Measurements from ENCODE around the gene STK32B.
"Not testable (repeated sequence)": the region's sequence is repeated elsewhere in the genome, so short reads cannot be mapped to it uniquely, and the experiment has no call there.

Gene STK32B

GRCh38 chr4:5278213-5278612 lies 226.9 kb downstream of the STK32B start:
- no peak overlapping the region for H2BK120ac ChIP-seq (ENCODE audit: insufficient read depth, low read length, poor library complexity)
- DNase-seq: no peak
- no peak overlapping the region for H2BK12ac ChIP-seq (ENCODE audit: low read length)
- no peak overlapping the region for H2AFZ ChIP-seq (ENCODE audit: insufficient read depth, low read length, poor library complexity)
- H3K23ac ChIP-seq (ENCODE audit: low read length): no peak overlapping the region
- no peak overlapping the region for H2AK5ac ChIP-seq (ENCODE audit: low read length)
- H3K4me3 ChIP-seq (ENCODE audit: low read depth, low read length): no peak overlapping the region
- no CpG with 5 or more reads among the region's 4 CpGs for WGBS (ENCODE audit: extremely low coverage, insufficient coverage, insufficient read length)
- H4K8ac ChIP-seq (ENCODE audit: low read depth, low read length): no peak overlapping the region
- no peak overlapping the region for H3K4ac ChIP-seq (ENCODE audit: low read depth, low read length)
- H3K79me2 ChIP-seq (ENCODE audit: control insufficient read depth, insufficient read depth, low read length, poor library complexity): no peaks in the 10 kb centered on the region
- H4K91ac ChIP-seq (ENCODE audit: low read depth, low read length): no peak overlapping the region
- no peak overlapping the region for H3K4me2 ChIP-seq (ENCODE audit: low read length)
- no peak overlapping the region for H2BK5ac ChIP-seq (ENCODE audit: low read depth, low read length, poor library complexity)
- H3K9me3 ChIP-seq (ENCODE audit: insufficient read depth, low read depth, low read length): no peaks in the 10 kb centered on the region
- no peak overlapping the region for H3K14ac ChIP-seq (ENCODE audit: low read length)
- H3K4me1 ChIP-seq (ENCODE audit: control insufficient read depth in 1 of 2, insufficient read depth in 2 of 2, low read length in 2 of 2): no peaks in the 10 kb centered on the region
- H4K12ac ChIP-seq (ENCODE audit: low read depth, low read length): no peak overlapping the region
- H3K27me3 ChIP-seq (ENCODE audit: insufficient read depth, low read length): no peaks in the 10 kb centered on the region
- no peak overlapping the region for H3K9ac ChIP-seq (ENCODE audit: low read length)
- H3K27ac ChIP-seq (ENCODE audit: low read depth, low read length): no peak overlapping the region
- H3K79me1 ChIP-seq (ENCODE audit: low read length): no peaks in the 10 kb centered on the region
- no peaks in the 10 kb centered on the region for H3K36me3 ChIP-seq (ENCODE audit: control insufficient read depth in 1 of 2, insufficient read depth in 2 of 2, low read length in 2 of 2)
- no peak overlapping the region for H3K18ac ChIP-seq (ENCODE audit: low read length)

GRCh38 chr4:5280069-5280468 lies 228.8 kb downstream of the STK32B start:
- H3K27me3 ChIP-seq (ENCODE audit: insufficient read depth, low read length); H3K18ac ChIP-seq (ENCODE audit: low read length); H3K79me1 ChIP-seq (ENCODE audit: low read length); H3K14ac ChIP-seq (ENCODE audit: low read length); H3K27ac ChIP-seq (ENCODE audit: low read depth, low read length); H4K91ac ChIP-seq (ENCODE audit: low read depth, low read length); H4K8ac ChIP-seq (ENCODE audit: low read depth, low read length); H2AFZ ChIP-seq (ENCODE audit: insufficient read depth, low read length, poor library complexity); H3K4ac ChIP-seq (ENCODE audit: low read depth, low read length); DNase-seq; H3K79me2 ChIP-seq (ENCODE audit: control insufficient read depth, insufficient read depth, low read length, poor library complexity); H3K36me3 ChIP-seq (ENCODE audit: control insufficient read depth in 1 of 2, insufficient read depth in 2 of 2, low read length in 2 of 2); H2BK120ac ChIP-seq (ENCODE audit: insufficient read depth, low read length, poor library complexity); H3K4me2 ChIP-seq (ENCODE audit: low read length); H3K23ac ChIP-seq (ENCODE audit: low read length); H3K9me3 ChIP-seq (ENCODE audit: insufficient read depth, low read depth, low read length); H4K12ac ChIP-seq (ENCODE audit: low read depth, low read length); H3K4me1 ChIP-seq (ENCODE audit: control insufficient read depth in 1 of 2, insufficient read depth in 2 of 2, low read length in 2 of 2); H3K4me3 ChIP-seq (ENCODE audit: low read depth, low read length); H2BK5ac ChIP-seq (ENCODE audit: low read depth, low read length, poor library complexity); H3K9ac ChIP-seq (ENCODE audit: low read length); H2AK5ac ChIP-seq (ENCODE audit: low read length); H2BK12ac ChIP-seq (ENCODE audit: low read length): not testable (repeated sequence)
- no CpG with 5 or more reads among the region's 1 CpG for WGBS (ENCODE audit: extremely low coverage, insufficient coverage, insufficient read length)

- no peaks in the 10 kb centered on the region for H3K27me3 ChIP-seq (ENCODE audit: insufficient read depth, low read length)
- H3K4me1 ChIP-seq (ENCODE audit: control insufficient read depth in 1 of 2, insufficient read depth in 2 of 2, low read length in 2 of 2): no peaks in the 10 kb centered on the region
- no peak overlapping the region for H3K27ac ChIP-seq (ENCODE audit: low read depth, low read length)
- no peak overlapping the region for H3K18ac ChIP-seq (ENCODE audit: low read length)
- H3K14ac ChIP-seq (ENCODE audit: low read length): no peak overlapping the region
- H3K4ac ChIP-seq (ENCODE audit: low read depth, low read length): no peak overlapping the region
- WGBS (ENCODE audit: extremely low coverage, insufficient coverage, insufficient read length): no CpG with 5 or more reads among the region's 4 CpGs
- no peak overlapping the region for H3K4me3 ChIP-seq (ENCODE audit: low read depth, low read length)
- no peak overlapping the region for H2BK12ac ChIP-seq (ENCODE audit: low read length)
- H3K23ac ChIP-seq (ENCODE audit: low read length): no peak overlapping the region
- H4K12ac ChIP-seq (ENCODE audit: low read depth, low read length): no peak overlapping the region
- no peak overlapping the region for H2BK120ac ChIP-seq (ENCODE audit: insufficient read depth, low read length, poor library complexity)
- H3K4me2 ChIP-seq (ENCODE audit: low read length): no peak overlapping the region
- H2AK5ac ChIP-seq (ENCODE audit: low read length): no peak overlapping the region
- no peak overlapping the region for H3K9ac ChIP-seq (ENCODE audit: low read length)
- no peaks in the 10 kb centered on the region for H3K36me3 ChIP-seq (ENCODE audit: control insufficient read depth in 1 of 2, insufficient read depth in 2 of 2, low read length in 2 of 2)
- DNase-seq: no peak
- H3K9me3 ChIP-seq (ENCODE audit: insufficient read depth, low read depth, low read length): no peaks in the 10 kb centered on the region
- H3K79me1 ChIP-seq (ENCODE audit: low read length): no peaks in the 10 kb centered on the region
- H2BK5ac ChIP-seq (ENCODE audit: low read depth, low read length, poor library complexity): no peak overlapping the region
- H3K79me2 ChIP-seq (ENCODE audit: control insufficient read depth, insufficient read depth, low read length, poor library complexity): no peaks in the 10 kb centered on the region
- H4K91ac ChIP-seq (ENCODE audit: low read depth, low read length): no peak overlapping the region
- H4K8ac ChIP-seq (ENCODE audit: low read depth, low read length): no peak overlapping the region
- no peak overlapping the region for H2AFZ ChIP-seq (ENCODE audit: insufficient read depth, low read length, poor library complexity)
Measured at GRCh38 chr4:5280828-5281227, 229.5 kb downstream of the STK32B start.

- no peak overlapping the region for H2AK5ac ChIP-seq (ENCODE audit: low read length)
- DNase-seq: no peak
- no peak overlapping the region for H3K4me2 ChIP-seq (ENCODE audit: low read length)
- H4K12ac ChIP-seq (ENCODE audit: low read depth, low read length): no peak overlapping the region
- no peak overlapping the region for H4K91ac ChIP-seq (ENCODE audit: low read depth, low read length)
- H3K23ac ChIP-seq (ENCODE audit: low read length): no peak overlapping the region
- H3K9me3 ChIP-seq (ENCODE audit: insufficient read depth, low read depth, low read length): no peaks in the 10 kb centered on the region
- no peak overlapping the region for H3K14ac ChIP-seq (ENCODE audit: low read length)
- H3K4me1 ChIP-seq (ENCODE audit: control insufficient read depth in 1 of 2, insufficient read depth in 2 of 2, low read length in 2 of 2): no peaks in the 10 kb centered on the region
- H4K8ac ChIP-seq (ENCODE audit: low read depth, low read length): no peak overlapping the region
- H2BK120ac ChIP-seq (ENCODE audit: insufficient read depth, low read length, poor library complexity): no peak overlapping the region
- no peak overlapping the region for H3K18ac ChIP-seq (ENCODE audit: low read length)
- no peak overlapping the region for H2BK5ac ChIP-seq (ENCODE audit: low read depth, low read length, poor library complexity)
- no peak overlapping the region for H3K4ac ChIP-seq (ENCODE audit: low read depth, low read length)
- H3K36me3 ChIP-seq (ENCODE audit: control insufficient read depth in 1 of 2, insufficient read depth in 2 of 2, low read length in 2 of 2): no peaks in the 10 kb centered on the region
- WGBS (ENCODE audit: extremely low coverage, insufficient coverage, insufficient read length): no CpG with 5 or more reads among the region's 2 CpGs
- H3K79me2 ChIP-seq (ENCODE audit: control insufficient read depth, insufficient read depth, low read length, poor library complexity): no peaks in the 10 kb centered on the region
- no peak overlapping the region for H3K9ac ChIP-seq (ENCODE audit: low read length)
- H3K4me3 ChIP-seq (ENCODE audit: low read depth, low read length): no peak overlapping the region
- H3K27ac ChIP-seq (ENCODE audit: low read depth, low read length): no peak overlapping the region
- H2BK12ac ChIP-seq (ENCODE audit: low read length): no peak overlapping the region
- no peaks in the 10 kb centered on the region for H3K79me1 ChIP-seq (ENCODE audit: low read length)
- no peaks in the 10 kb centered on the region for H3K27me3 ChIP-seq (ENCODE audit: insufficient read depth, low read length)
- no peak overlapping the region for H2AFZ ChIP-seq (ENCODE audit: insufficient read depth, low read length, poor library complexity)
Measured at GRCh38 chr4:5283837-5284236, 232.6 kb downstream of the STK32B start.
